HCT116 (cell line): ENCODE data around the gene RWDD1. TPM values are rescaled to one million over a fixed set of nuclear protein-coding genes. Genes with fewer than 3 reads are reported as not detected.

Experiments
- ATAC-seq: fragments of 200-7000 bp; cut with Tn5 transposase; 2 replicates; pipeline ENCODE4 v1.9.1; 2020; ENCODE audit warnings: mild to moderate bottlenecking, moderate library complexity
- BruUV-seq: library from RNA; stranded (reverse); fragments of 400-500 nt; replicated peaks from 2 replicates; lab custom pipeline; 2021; lab: Mats Ljungman, UMichigan
- CTCF ChIA-PET: fragments of 300-600 bp; sonication (Branson Sonifier 250); formaldehyde crosslinking; loops from one replicate; lab custom pipeline; 2021; ENCODE audit warnings: antibody characterized with exemption; lab: Charles Lee
- POLR2A ChIA-PET: fragments of 300-600, 350-600 bp; sonication (Branson Sonifier 250); formaldehyde crosslinking; loops from one replicate; lab custom pipeline; 2021; ENCODE audit warnings: antibody characterized with exemption; lab: Charles Lee
- RAD21 ChIA-PET, 2 experiments: fragments of 300-600 bp; sonication (Branson Sonifier 250); formaldehyde crosslinking; loops; one replicate each; lab custom pipeline; 2023; ENCODE audit warnings: low total read pairs in 2 of 2; ENCODE audit not compliant: uncharacterized antibody in 2 of 2, unreplicated experiment in 2 of 2, low non-redundant PET in 1 of 2; lab: Charles Lee
- DNase-seq: peaks from one replicate; pipeline ENCODE4 v3.0.0-alpha.2; 2010; ENCODE audit warnings: low read depth, low spot score
- H2AFZ ChIP-seq: fragments of 200-600 bp; shearing (Covaris generic), sonication (generic); 2 replicates; pipeline ENCODE4 v1.6.1; 2017; ENCODE audit warnings: low read depth, mixed run types, mixed read lengths, antibody characterized with exemption, low read length; ENCODE audit not compliant: poor library complexity, severe bottlenecking
- H3K27ac ChIP-seq: 2 replicates; pipeline ENCODE4 v1.5.1; 2012; ENCODE audit warnings: low read depth, low read length
- H3K27me3 ChIP-seq: fragments of 200-600 bp; sonication (generic); 2 replicates; pipeline ENCODE4 v1.6.1; 2016; ENCODE audit warnings: mixed run types, low read length, mixed read lengths; ENCODE audit not compliant: insufficient read depth
- H3K36me3 ChIP-seq, 2 experiments: fragments of 200-500 bp in 1 of 2; fragments of 200-600 bp in 1 of 2; sonication (Bioruptor generic) in 1 of 2; sonication (generic) in 1 of 2; 2 replicates each; pipeline versions ENCODE4 v1.5.1 to v1.6.1; 2014 to 2016; ENCODE audit warnings: low read length in 2 of 2, inconsistent platforms in 1 of 2, mixed read lengths in 1 of 2, mixed run types in 1 of 2; ENCODE audit not compliant: insufficient read depth in 2 of 2, control insufficient read depth in 1 of 2
- H3K4me1 ChIP-seq, 2 experiments: fragments of 200-600 bp in 1 of 2; sonication (generic) in 1 of 2; 2 replicates each; pipeline versions ENCODE4 v1.5.1 to v1.6.1; 2012 to 2017; ENCODE audit warnings: low read length in 2 of 2, inconsistent platforms in 1 of 2, mild to moderate bottlenecking in 1 of 2, mixed read lengths in 1 of 2, mixed run types in 1 of 2, moderate library complexity in 1 of 2; ENCODE audit not compliant: insufficient read depth in 2 of 2, control insufficient read depth in 1 of 2
- H3K4me2 ChIP-seq: fragments of 200-600 bp; sonication (generic); 2 replicates; pipeline ENCODE4 v1.6.1; 2017; ENCODE audit warnings: mixed run types, low read length, mixed read lengths
- H3K4me3 ChIP-seq, 2 experiments: fragments of 200-600 bp in 1 of 2; sonication (generic) in 1 of 2; replicated peaks in 1 of 2; 2 replicates each; pipeline ENCODE4 v1.5.1; 2011 to 2016; ENCODE audit warnings: low read length in 2 of 2, control low read depth in 1 of 2, low read depth in 1 of 2, mild to moderate bottlenecking in 1 of 2, mixed read lengths in 1 of 2, mixed run types in 1 of 2
- H3K79me2 ChIP-seq: fragments of 200-600 bp; sonication (generic); 2 replicates; pipeline ENCODE4 v1.6.1; 2017; ENCODE audit warnings: mild to moderate bottlenecking, mixed run types, low read length, moderate library complexity, mixed read lengths; ENCODE audit not compliant: insufficient read depth
- H3K9ac ChIP-seq: fragments of 200-600 bp; sonication (generic); 2 replicates; pipeline ENCODE4 v1.6.1; 2016; ENCODE audit warnings: low read length, mixed read lengths
- H3K9me2 ChIP-seq: fragments of 200-600 bp; sonication (generic), shearing (Covaris generic); 2 replicates; pipeline ENCODE4 v1.6.1; 2017; ENCODE audit warnings: mixed run types, mild to moderate bottlenecking, moderate library complexity; ENCODE audit not compliant: insufficient read depth
- H3K9me3 ChIP-seq, 2 experiments: fragments of 200-500 bp in 1 of 2; fragments of 200-600 bp in 1 of 2; sonication (Bioruptor generic) in 1 of 2; sonication (generic) in 1 of 2; 2 replicates each; pipeline ENCODE4 v1.6.1; 2014 to 2017; ENCODE audit warnings: low read length in 2 of 2, mixed read lengths in 2 of 2, inconsistent platforms in 1 of 2, low read depth in 1 of 2, mild to moderate bottlenecking in 1 of 2, mixed run types in 1 of 2, moderate library complexity in 1 of 2; ENCODE audit not compliant: control insufficient read depth in 1 of 2, insufficient read depth in 1 of 2
- H4K20me1 ChIP-seq: fragments of 200-600 bp; sonication (generic), shearing (Covaris generic); 2 replicates; pipeline ENCODE4 v1.6.1; 2017; ENCODE audit warnings: mixed run types, mild to moderate bottlenecking, moderate library complexity; ENCODE audit not compliant: insufficient read depth
- ATF3 ChIP-seq: IDR thresholded peaks from 2 replicates; pipeline ENCODE4 v1.6.1; 2012
- CBX3 ChIP-seq: IDR thresholded peaks from 2 replicates; pipeline ENCODE4 v1.6.1; 2012; ENCODE audit warnings: low read depth
- CEBPB ChIP-seq: IDR thresholded peaks from 2 replicates; pipeline ENCODE4 v1.6.1; 2012; ENCODE audit warnings: low read depth
- EGR1 ChIP-seq: IDR thresholded peaks from 2 replicates; pipeline ENCODE4 v1.6.1; 2012; ENCODE audit warnings: low read depth
- EZH2 ChIP-seq: fragments of 200-600 bp; sonication (generic); IDR thresholded peaks from 2 replicates; pipeline ENCODE4 v1.6.1; 2017; ENCODE audit warnings: antibody characterized with exemption, mixed run types
- FOSL1 ChIP-seq: IDR thresholded peaks from 2 replicates; pipeline ENCODE4 v1.6.1; 2012; ENCODE audit warnings: low read depth
- RAD21 ChIP-seq: IDR thresholded peaks from 2 replicates; pipeline ENCODE4 v1.6.1; 2012; ENCODE audit warnings: low read depth, mild to moderate bottlenecking
- REST ChIP-seq: IDR thresholded peaks from 2 replicates; pipeline ENCODE4 v1.6.1; 2012; ENCODE audit warnings: low read depth
- SP1 ChIP-seq: IDR thresholded peaks from 2 replicates; pipeline ENCODE4 v1.6.1; 2012; ENCODE audit warnings: low read depth
- TCF7L2 ChIP-seq: IDR thresholded peaks from 2 replicates; pipeline ENCODE4 v1.7.0; 2011; ENCODE audit warnings: borderline replicate concordance, inconsistent platforms; ENCODE audit not compliant: insufficient read depth, insufficient read length; ENCODE audit errors: extremely low read depth
- YY1 ChIP-seq: IDR thresholded peaks from 2 replicates; pipeline ENCODE4 v1.6.1; 2011; ENCODE audit warnings: low read length, low read depth, moderate library complexity, mild to moderate bottlenecking; ENCODE audit not compliant: insufficient replicate concordance; ENCODE audit errors: extremely low read depth
- ZFX ChIP-seq: fragments of 450-650 bp; IDR thresholded peaks from 2 replicates; pipeline ENCODE4 v1.6.1; 2017
- ZNF274 ChIP-seq: fragments of 200-500 bp; sonication (Bioruptor generic); IDR thresholded peaks from 2 replicates; pipeline ENCODE4 v1.6.1; 2014; ENCODE audit warnings: mild to moderate bottlenecking, low read depth, low read length, inconsistent platforms
- intact Hi-C: fragments of 100-400 bp; cut with micrococcal nuclease; formaldehyde crosslinking; loops from 2 replicates; pipeline ENCODE4 v1.10.0; 2022
- total RNA-seq: library from RNA; stranded (reverse); gene quantifications from one replicate; pipeline ENCODE4 v1.2.1, GENCODE V29; 2021; ENCODE audit not compliant: unreplicated experiment

RWDD1 gene
- total RNA-seq, 1 experiment from 2014 or later: 24.4 TPM

GRCh38 chr6:116568111-116568510 is 3.2 kb upstream of the RWDD1 start:
- Histone ChIP-seq H3K4me1 (peaks cover 17 to 24% of the 10 kb centered on the region in 2 experiments), H2AFZ (no peak overlapping the region), H4K20me1 (no peaks in the 10 kb centered on the region), H3K36me3 (no peaks in the 10 kb centered on the region), H3K79me2 (peaks cover 26% of the 10 kb centered on the region), H3K9me3 (no peaks in the 10 kb centered on the region), H3K4me3 (no peak overlapping the region), H3K27me3 (no peaks in the 10 kb centered on the region), H3K4me2 (no peak overlapping the region), H3K27ac (no peak overlapping the region), H3K9ac (no peak overlapping the region), H3K9me2 (no peaks in the 10 kb centered on the region)
- DNase-seq (no peak), ATAC-seq (no peak)
- BruUV-seq: no TSS peak
- RAD21 ChIA-PET: no interaction called here
- intact Hi-C loops: no loop called here
- POLR2A ChIA-PET: no interaction called here
- TF ChIP-seq CEBPB (no peak), EZH2 (no peak), RAD21 (no peak), REST (no peak), SP1 (no peak), EGR1 (no peak), ATF3 (no peak), ZNF274 (no peak), CBX3 (no peak), TCF7L2 (no peak), ZFX (no peak), YY1 (no peak), FOSL1 (no peak)
- CTCF ChIA-PET: interaction anchor here (1.8 kb wide), 1 partner anchor 299 kb away, joined by 6 read pairs; no protein-coding TSS in a partner anchor
